Large intestine (tissue), 3 donors: Measurements from ENCODE around the gene CCZ1B. TPM values are rescaled to one million over a fixed set of nuclear protein-coding genes. Genes with fewer than 3 reads are reported as not detected.
"Not testable (repeated sequence)": the region's sequence is repeated elsewhere in the genome, so short reads cannot be mapped to it uniquely, and the experiment has no call there.

Experiments used
- DNase-seq, 2 donors: peaks; one replicate each; pipeline versions ENCODE4 v3.0.0 to v3.0.0-alpha.2; 2013
- H3K27ac ChIP-seq: one replicate; pipeline ENCODE4 v1.5.1; 2013; ENCODE audit warnings: low read length
- H3K27me3 ChIP-seq: 2 replicates; pipeline ENCODE4 v1.6.1; 2013; ENCODE audit warnings: low read length; ENCODE audit not compliant: control insufficient read depth, insufficient read depth
- H3K36me3 ChIP-seq: 2 replicates; pipeline ENCODE4 v1.6.1; 2013; ENCODE audit warnings: low read length; ENCODE audit not compliant: control insufficient read depth, insufficient read depth
- H3K4me1 ChIP-seq: one replicate; pipeline ENCODE4 v1.6.1; 2013; ENCODE audit warnings: low read length; ENCODE audit not compliant: control insufficient read depth, insufficient read depth
- H3K4me3 ChIP-seq: one replicate; pipeline ENCODE4 v1.5.1; 2013; ENCODE audit warnings: low read length
- H3K9me3 ChIP-seq: one replicate; pipeline ENCODE4 v1.6.1; 2013; ENCODE audit warnings: mild to moderate bottlenecking, low read depth, low read length, moderate library complexity; ENCODE audit not compliant: control insufficient read depth
- WGBS: methylation state at CpG from one replicate; pipeline ENCODE4 v1.1.5; 2013; ENCODE audit warnings: low lambda C conversion rate; ENCODE audit not compliant: insufficient coverage; 5-methylcytosine and 5-hydroxymethylcytosine counted together
- polyA plus RNA-seq: library from polyadenylated mRNA; unstranded; fragments of 120-200 nt; gene quantifications from one replicate; pipeline ENCODE4 v1.2.1, GENCODE V29; 2013

CCZ1B gene
- polyA plus RNA-seq, 1 donor = 50.5 TPM

DNA sequence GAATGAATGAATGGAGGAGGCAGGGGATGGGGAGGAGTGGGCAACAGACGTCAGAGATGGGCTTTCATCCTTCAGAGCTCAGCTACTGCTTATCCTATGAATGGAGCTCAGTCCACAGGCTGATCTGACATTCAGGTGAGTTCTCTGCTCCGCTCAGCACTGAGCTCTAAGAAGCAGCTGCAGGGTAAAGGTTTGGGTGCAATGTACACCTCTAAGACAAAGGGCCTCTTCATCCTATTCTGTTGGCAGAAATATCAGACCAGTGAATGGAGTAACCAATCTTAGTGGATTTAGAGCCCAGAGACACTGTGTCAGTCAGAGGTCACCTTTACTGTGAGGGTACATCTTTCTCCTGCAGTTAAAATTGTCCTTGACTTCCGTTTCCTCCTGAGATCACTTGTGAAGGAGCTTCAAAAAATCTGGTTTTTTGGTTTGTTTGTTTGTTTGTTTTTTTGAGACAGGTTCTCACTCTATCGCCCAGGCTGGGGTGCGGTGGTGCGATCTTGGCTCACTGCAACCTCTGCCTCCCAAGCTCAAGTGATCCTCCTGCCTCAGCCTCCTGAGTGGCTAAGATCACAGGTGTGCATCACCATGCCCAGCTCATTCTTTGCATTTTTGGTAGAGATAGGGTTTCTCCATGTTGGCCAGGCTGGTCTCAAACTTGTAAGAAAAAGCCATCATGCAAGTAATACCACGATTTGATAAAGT, 5.1 kb upstream of the CCZ1B start:
- no peaks in the 10 kb centered on the region for H3K4me1 ChIP-seq
- H3K9me3 ChIP-seq = no peaks in the 10 kb centered on the region
- H3K36me3 ChIP-seq = no peaks in the 10 kb centered on the region
- H3K27me3 ChIP-seq = no peaks in the 10 kb centered on the region
- H3K27ac ChIP-seq = no peak overlapping the region
- DNase-seq = peak in 1 of 2 donors; percentile 49
- no peak overlapping the region for H3K4me3 ChIP-seq
- WGBS = 100% methylated on average over 1 of the region's 7 CpGs

DNA sequence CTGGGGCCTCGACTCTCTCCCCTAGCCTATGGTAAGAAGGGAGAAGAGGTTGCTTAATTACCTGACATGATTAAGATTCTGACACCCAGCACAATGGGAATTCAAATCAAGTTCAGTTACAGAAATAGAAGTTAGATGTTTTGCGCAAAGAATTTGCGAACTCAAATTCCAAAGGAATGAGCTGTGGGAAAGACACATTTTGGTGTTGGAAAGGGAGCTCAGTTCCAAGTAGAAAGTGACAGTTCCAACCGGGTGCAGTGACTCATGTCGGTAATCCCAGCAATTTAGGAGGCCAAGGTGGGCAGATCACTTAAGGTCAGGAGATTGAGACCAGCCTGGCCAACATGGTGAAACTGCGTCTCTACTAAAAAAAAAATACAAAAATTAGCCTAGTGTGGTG, 4.0 kb upstream of the CCZ1B start:
- H3K4me1 ChIP-seq, H3K27me3 ChIP-seq, H3K36me3 ChIP-seq, DNase-seq, H3K27ac ChIP-seq, H3K4me3 ChIP-seq, H3K9me3 ChIP-seq: not testable (repeated sequence)
- WGBS = no CpG with 5 or more reads among the region's 6 CpGs

- H3K36me3 ChIP-seq, H3K27me3 ChIP-seq, H3K4me1 ChIP-seq, H3K9me3 ChIP-seq, DNase-seq, H3K27ac ChIP-seq, H3K4me3 ChIP-seq: not testable (repeated sequence)
- WGBS = no CpG with 5 or more reads among the region's 5 CpGs
Measured at GRCh38 chr7:6829616-6830015, 3.5 kb upstream of the CCZ1B start.

- DNase-seq = peak in 1 of 2 donors; percentile 59
- H3K4me3 ChIP-seq, H3K4me1 ChIP-seq, H3K36me3 ChIP-seq, H3K27me3 ChIP-seq, H3K9me3 ChIP-seq, H3K27ac ChIP-seq: not testable (repeated sequence)
- whole genome bisulfite sequencing = 38% methylated on average over 1 of the region's 12 CpGs
Measured at GRCh38 chr7:6827180-6827579, 1.1 kb upstream of the CCZ1B start.

DNA sequence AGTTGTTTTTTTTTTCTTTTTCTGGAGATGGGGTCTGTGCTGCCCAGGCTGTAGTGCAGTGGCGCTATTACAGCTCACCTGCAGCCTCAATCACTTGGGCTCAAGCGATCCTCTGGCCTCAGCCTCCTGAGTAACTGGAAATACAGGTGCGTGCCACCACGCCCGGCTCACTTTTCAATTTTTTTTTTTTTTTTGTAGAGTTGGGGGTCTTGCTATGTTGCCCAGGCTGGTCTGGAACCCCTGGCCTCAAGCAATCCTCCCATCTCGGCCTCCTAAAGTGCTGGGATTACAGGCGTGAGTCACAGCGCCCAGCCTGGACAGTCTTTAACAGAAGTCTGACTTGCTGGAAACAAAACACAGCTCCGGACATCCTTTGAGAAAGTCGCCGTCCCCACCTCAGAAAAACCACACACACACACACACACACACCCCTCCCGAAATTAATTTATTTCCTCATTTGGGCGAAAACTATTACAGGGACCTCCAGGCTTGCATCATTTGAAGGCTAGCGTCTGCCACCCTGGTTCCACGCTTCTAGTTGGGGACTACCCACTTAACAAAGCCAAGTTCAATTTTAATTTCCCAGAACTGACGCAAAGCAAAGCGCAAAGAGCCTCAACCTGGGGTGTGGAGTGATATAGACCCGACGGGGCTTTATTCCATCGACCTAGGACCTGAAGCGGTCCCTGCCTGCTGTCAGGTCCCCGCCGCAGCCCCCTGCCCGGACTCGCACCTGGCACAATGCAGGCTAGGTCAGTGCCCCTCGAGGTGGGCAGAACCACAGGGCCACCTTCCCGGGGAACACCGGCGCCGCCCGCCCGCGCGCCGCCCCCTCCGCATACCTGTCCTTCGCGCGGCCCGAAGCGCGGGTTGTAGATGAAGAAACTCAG, 594 bp downstream of the CCZ1B start:
- not testable (repeated sequence) for H3K27me3 ChIP-seq, H3K4me3 ChIP-seq, H3K36me3 ChIP-seq, H3K9me3 ChIP-seq, DNase-seq, H3K27ac ChIP-seq, H3K4me1 ChIP-seq
- WGBS = no CpG with 5 or more reads among the region's 42 CpGs

GRCh38 chr7:6821622-6822021, 4.5 kb downstream of the CCZ1B start:
- H3K9me3 ChIP-seq, H3K4me1 ChIP-seq, H3K36me3 ChIP-seq, DNase-seq, H3K27ac ChIP-seq, H3K4me3 ChIP-seq, H3K27me3 ChIP-seq: not testable (repeated sequence)
- WGBS = no CpG with 5 or more reads among the region's 6 CpGs

GRCh38 chr7:6815470-6815869, 10.6 kb downstream of the CCZ1B start:
- WGBS = no CpG with 5 or more reads among the region's 7 CpGs
- not testable (repeated sequence) for H3K4me3 ChIP-seq, H3K27ac ChIP-seq, H3K4me1 ChIP-seq, H3K9me3 ChIP-seq, DNase-seq, H3K36me3 ChIP-seq, H3K27me3 ChIP-seq

GRCh38 chr7:6813011-6813410, 13.1 kb downstream of the CCZ1B start:
- H3K36me3 ChIP-seq = not testable (repeated sequence)
- no CpG with 5 or more reads among the region's 2 CpGs for WGBS

GRCh38 chr7:6807959-6808358, 18.1 kb downstream of the CCZ1B start:
- H3K4me3 ChIP-seq, DNase-seq, H3K27ac ChIP-seq, H3K36me3 ChIP-seq, H3K4me1 ChIP-seq, H3K27me3 ChIP-seq, H3K9me3 ChIP-seq: not testable (repeated sequence)
- WGBS = no CpG with 5 or more reads among the region's 6 CpGs

More at GRCh38 chr7:6813011-6813410, 13.1 kb downstream of the CCZ1B start:
- not testable (repeated sequence) for H3K9me3 ChIP-seq, DNase-seq, H3K27ac ChIP-seq, H3K4me1 ChIP-seq, H3K4me3 ChIP-seq, H3K27me3 ChIP-seq

GRCh38 chr7:6807393-6807918, 18.6 kb downstream of the CCZ1B start:
- H3K27ac ChIP-seq, H3K9me3 ChIP-seq, H3K4me3 ChIP-seq, H3K4me1 ChIP-seq, DNase-seq, H3K27me3 ChIP-seq, H3K36me3 ChIP-seq: not testable (repeated sequence)
- no CpG with 5 or more reads among the region's 4 CpGs for WGBS
